Measurements from ENCODE around the gene C11orf91.
A peak's percentile ranks its signal among the peaks of the same experiment; 100 is the strongest.

C11orf91 gene, protein sequence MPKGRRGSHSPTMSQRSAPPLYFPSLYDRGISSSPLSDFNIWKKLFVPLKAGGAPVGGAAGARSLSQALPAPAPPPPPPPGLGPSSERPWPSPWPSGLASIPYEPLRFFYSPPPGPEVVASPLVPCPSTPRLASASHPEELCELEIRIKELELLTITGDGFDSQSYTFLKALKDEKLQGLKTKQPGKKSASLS

DNA sequence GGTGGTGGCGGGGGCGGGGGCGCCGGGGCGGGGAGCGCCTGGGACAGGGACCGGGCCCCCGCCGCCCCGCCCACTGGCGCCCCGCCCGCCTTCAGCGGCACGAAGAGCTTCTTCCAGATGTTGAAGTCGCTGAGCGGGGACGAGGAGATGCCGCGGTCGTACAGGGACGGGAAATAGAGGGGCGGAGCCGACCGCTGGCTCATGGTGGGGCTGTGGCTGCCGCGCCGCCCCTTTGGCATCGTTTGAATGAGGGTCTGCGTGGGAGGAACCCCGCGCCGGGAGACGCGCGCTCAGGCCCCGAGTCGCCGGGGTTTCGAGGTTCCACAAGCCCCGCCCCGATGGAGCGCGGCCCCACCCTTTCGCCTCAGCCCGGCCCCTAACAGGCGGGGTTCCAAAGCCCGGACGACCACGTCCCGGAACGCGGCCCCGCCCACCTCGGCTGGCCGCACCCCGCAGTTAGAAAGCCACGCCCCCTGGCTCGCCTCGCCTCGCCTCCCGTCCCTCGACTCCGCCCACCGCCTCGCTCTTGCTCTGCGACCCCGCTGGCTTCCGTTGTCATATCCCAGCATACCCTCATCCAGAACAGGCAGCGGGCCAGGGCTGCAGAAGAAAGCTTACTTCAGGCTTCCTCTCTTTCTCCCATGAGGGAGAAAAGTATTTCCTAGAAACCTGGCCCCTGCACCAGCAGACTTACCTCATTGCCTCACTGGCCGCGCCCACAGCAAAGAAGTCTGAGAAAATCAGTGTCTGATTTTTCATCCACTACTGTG lies at the start of gene C11orf91:
Gene C11orf91, minus strand, starts transcription at position 325 of the 770 bp plus-strand sequence. Its CDS starts 86 bp downstream, at position 239.
- Histone ChIP-seq H3K79me2 (ENCODE audit: insufficient read depth, low read length) (no peaks in the 10 kb centered on the region), H3K9me3 (ENCODE audit: insufficient read depth, low read depth, low read length) (no peaks in the 10 kb centered on the region), H3K36me3 (ENCODE audit: insufficient read depth, low read length) (peaks cover 8% of the 10 kb centered on the region; the same call in 1 of the 2 replicates), H3K27me3 (ENCODE audit: insufficient read depth, low read length, poor library complexity, severe bottlenecking) (no peaks in the 10 kb centered on the region), H3K4me1 (ENCODE audit: insufficient read depth, low read length, poor library complexity, severe bottlenecking) (peaks cover 17% of the 10 kb centered on the region), H3K9ac (ENCODE audit: low read depth, low read length, poor library complexity, severe bottlenecking) (peak within 1 kb of the TSS; percentile 73), H4K20me1 (ENCODE audit: insufficient read depth, low read length, poor library complexity, severe bottlenecking) (no peaks in the 10 kb centered on the region), H3K4me2 (ENCODE audit: low read depth, low read length, poor library complexity, severe bottlenecking) (peak within 1 kb of the TSS; percentile 96), H3K4me3 (ENCODE audit: low read length, poor library complexity, severe bottlenecking) (peak within 1 kb of the TSS; percentile 81), H2AFZ (ENCODE audit: low read length) (peak within 1 kb of the TSS; percentile 91), H3F3A (ENCODE audit: low read depth) (no peaks in the 10 kb centered on the region), H3K9me2 (replicated peaks; ENCODE audit: low read depth, low read length) (no peaks in the 10 kb centered on the region)
- no peak for TF ChIP-seq EZH2phosphoT487 (IDR thresholded peaks at IDR 0.05; ENCODE audit: borderline replicate concordance)
- TF ChIP-seq, protein P1, sequence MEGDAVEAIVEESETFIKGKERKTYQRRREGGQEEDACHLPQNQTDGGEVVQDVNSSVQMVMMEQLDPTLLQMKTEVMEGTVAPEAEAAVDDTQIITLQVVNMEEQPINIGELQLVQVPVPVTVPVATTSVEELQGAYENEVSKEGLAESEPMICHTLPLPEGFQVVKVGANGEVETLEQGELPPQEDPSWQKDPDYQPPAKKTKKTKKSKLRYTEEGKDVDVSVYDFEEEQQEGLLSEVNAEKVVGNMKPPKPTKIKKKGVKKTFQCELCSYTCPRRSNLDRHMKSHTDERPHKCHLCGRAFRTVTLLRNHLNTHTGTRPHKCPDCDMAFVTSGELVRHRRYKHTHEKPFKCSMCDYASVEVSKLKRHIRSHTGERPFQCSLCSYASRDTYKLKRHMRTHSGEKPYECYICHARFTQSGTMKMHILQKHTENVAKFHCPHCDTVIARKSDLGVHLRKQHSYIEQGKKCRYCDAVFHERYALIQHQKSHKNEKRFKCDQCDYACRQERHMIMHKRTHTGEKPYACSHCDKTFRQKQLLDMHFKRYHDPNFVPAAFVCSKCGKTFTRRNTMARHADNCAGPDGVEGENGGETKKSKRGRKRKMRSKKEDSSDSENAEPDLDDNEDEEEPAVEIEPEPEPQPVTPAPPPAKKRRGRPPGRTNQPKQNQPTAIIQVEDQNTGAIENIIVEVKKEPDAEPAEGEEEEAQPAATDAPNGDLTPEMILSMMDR (conservative IDR thresholded peaks at IDR 0.05; ENCODE audit: low read length) = no peak

DNA sequence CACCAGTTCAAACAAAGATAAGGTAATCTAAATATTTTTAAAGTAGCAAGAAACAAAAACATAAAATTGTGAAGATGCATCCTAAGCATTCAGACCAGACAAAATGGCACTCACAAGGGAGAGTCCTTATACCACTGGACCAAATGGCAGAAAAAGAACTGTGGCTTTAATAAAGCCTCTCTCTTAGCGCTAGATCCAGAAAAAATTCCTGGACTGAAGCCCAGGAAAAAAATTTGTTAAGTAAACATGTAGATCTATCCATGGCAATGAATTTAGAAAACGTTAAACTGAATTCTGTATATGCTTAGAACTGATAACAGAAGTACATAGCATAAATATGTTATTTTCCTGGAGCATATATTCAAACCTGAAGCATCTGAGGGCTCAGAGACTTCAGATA lies 47.4 kb upstream of the C11orf91 start:
- Histone ChIP-seq H3K36me3 (ENCODE audit: insufficient read depth, low read length) (peaks cover 20% of the 10 kb centered on the region; the same call in 1 of the 2 replicates), H3K4me3 (ENCODE audit: low read length, poor library complexity, severe bottlenecking) (no peak overlapping the region), H3K9ac (ENCODE audit: low read depth, low read length, poor library complexity, severe bottlenecking) (no peak overlapping the region), H4K20me1 (ENCODE audit: insufficient read depth, low read length, poor library complexity, severe bottlenecking) (no peaks in the 10 kb centered on the region), H3K4me1 (ENCODE audit: insufficient read depth, low read length, poor library complexity, severe bottlenecking) (no peaks in the 10 kb centered on the region), H2AFZ (ENCODE audit: low read length) (no peak overlapping the region), H3K9me2 (replicated peaks; ENCODE audit: low read depth, low read length) (no peaks in the 10 kb centered on the region), H3K4me2 (ENCODE audit: low read depth, low read length, poor library complexity, severe bottlenecking) (no peak overlapping the region), H3K9me3 (ENCODE audit: insufficient read depth, low read depth, low read length) (no peaks in the 10 kb centered on the region), H3K27me3 (ENCODE audit: insufficient read depth, low read length, poor library complexity, severe bottlenecking) (no peaks in the 10 kb centered on the region), H3K79me2 (ENCODE audit: insufficient read depth, low read length) (no peaks in the 10 kb centered on the region), H3F3A (ENCODE audit: low read depth) (no peaks in the 10 kb centered on the region)
- TF ChIP-seq, protein P1 (conservative IDR thresholded peaks at IDR 0.05; ENCODE audit: low read length) = no peak
- TF ChIP-seq EZH2phosphoT487 (IDR thresholded peaks at IDR 0.05; ENCODE audit: borderline replicate concordance) = no peak

DNA sequence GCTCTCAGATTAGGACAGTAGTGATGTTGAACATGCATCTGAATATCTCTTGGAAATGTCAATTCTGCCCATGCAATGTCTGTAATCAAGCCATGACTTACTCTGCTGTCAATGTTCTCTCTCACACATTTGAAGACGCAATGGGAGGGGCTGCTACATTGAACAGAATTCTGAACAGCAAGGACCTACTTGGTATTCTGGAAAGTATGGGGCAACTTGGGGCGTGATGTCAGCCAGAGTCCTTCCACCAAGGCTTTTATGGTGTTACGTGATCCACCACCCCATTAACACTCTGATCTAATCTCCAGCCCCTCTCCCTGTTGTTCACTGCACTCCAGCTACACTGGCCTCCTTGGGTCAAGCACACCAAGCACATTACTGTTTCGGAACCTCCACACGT lies 42.7 kb upstream of the C11orf91 start:
- Histone ChIP-seq H3K27me3 (ENCODE audit: insufficient read depth, low read length, poor library complexity, severe bottlenecking) (no peaks in the 10 kb centered on the region), H3K9me2 (replicated peaks; ENCODE audit: low read depth, low read length) (no peaks in the 10 kb centered on the region), H3K9me3 (ENCODE audit: insufficient read depth, low read depth, low read length) (no peaks in the 10 kb centered on the region), H3K4me2 (ENCODE audit: low read depth, low read length, poor library complexity, severe bottlenecking) (no peak overlapping the region), H4K20me1 (ENCODE audit: insufficient read depth, low read length, poor library complexity, severe bottlenecking) (no peaks in the 10 kb centered on the region), H3K36me3 (ENCODE audit: insufficient read depth, low read length) (peaks cover 9% of the 10 kb centered on the region; the same call in 1 of the 2 replicates), H3K4me3 (ENCODE audit: low read length, poor library complexity, severe bottlenecking) (no peak overlapping the region), H3K79me2 (ENCODE audit: insufficient read depth, low read length) (no peaks in the 10 kb centered on the region), H2AFZ (ENCODE audit: low read length) (no peak overlapping the region), H3K4me1 (ENCODE audit: insufficient read depth, low read length, poor library complexity, severe bottlenecking) (no peaks in the 10 kb centered on the region), H3F3A (ENCODE audit: low read depth) (no peaks in the 10 kb centered on the region), H3K9ac (ENCODE audit: low read depth, low read length, poor library complexity, severe bottlenecking) (no peak overlapping the region)
- TF ChIP-seq, protein P1 (conservative IDR thresholded peaks at IDR 0.05; ENCODE audit: low read length) = no peak
- TF ChIP-seq EZH2phosphoT487 (IDR thresholded peaks at IDR 0.05; ENCODE audit: borderline replicate concordance) = no peak

Measured in Loucy (cell line).